RCC 7860 (cell line): Measurements from ENCODE around the gene EEFSEC.

Experiments
- DNase-seq: peaks from one replicate; pipeline ENCODE4 v3.0.0-alpha.2; 2015; ENCODE audit warnings: low spot score
- FAIRE-seq: peaks from 2 replicates; lab custom pipeline; 2012; peaks lifted over from hg19 to GRCh38; lab: Jason Lieb, UNC

EEFSEC gene

DNA sequence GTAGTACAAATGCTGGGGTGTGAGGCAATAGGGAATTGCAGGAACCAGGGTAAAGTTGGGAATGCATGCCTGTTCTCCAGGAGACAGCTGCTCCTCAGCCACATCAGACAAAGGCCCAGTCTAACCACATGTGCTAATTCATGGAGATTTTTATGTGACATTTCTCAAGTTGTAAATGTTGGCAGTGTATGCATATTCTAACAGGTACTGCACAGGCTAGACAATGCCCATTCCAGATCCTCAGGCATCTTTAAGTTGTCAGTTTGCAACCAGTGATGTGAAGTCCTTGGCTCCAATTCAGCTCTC is 84.9 kb downstream of the EEFSEC start:
- DNase-seq (no peak), FAIRE-seq (no peak)

DNA sequence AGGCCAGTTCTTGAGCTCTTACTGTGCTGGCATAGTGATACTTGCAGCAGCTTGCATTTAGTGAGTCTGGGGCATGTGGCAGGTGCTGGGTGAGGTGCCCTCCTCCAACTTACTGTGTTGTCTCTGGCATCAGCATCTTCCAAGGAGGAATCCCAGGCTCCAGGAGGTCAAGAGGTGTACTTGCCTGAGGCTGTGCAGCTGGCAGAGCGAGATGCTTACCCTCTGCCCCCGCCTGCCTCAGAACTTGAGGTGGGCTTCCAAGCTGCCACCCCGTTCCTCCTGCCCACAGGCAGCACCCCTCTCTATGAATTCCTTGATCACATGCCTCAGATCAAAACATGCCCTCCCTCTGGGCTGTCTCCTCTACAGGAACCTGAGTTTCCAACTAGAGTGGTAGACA is 86.0 kb downstream of the EEFSEC start:
- no peak for DNase-seq
- no peak for FAIRE-seq

DNA sequence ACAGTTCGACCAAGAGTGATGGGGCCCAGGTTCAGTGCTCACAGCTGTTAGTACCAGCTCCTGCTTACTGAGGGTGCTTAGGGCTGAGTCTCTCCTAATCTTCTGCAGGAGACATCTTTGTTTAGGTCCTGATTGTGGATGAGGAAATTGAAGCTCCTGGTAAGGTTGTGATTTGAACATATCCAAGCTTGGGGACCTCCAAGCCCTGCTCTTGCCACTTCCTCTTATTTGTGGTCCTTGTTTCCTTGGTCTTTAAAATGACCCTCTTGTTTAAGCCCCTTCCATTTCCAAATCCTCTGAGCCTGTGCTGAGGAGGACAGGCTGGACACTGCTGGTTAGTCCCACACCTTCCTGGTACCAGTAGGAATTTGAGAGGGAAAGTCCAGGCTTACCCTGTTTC is 87.0 kb downstream of the EEFSEC start:
- FAIRE-seq (no peak), DNase-seq (no peak)

DNA sequence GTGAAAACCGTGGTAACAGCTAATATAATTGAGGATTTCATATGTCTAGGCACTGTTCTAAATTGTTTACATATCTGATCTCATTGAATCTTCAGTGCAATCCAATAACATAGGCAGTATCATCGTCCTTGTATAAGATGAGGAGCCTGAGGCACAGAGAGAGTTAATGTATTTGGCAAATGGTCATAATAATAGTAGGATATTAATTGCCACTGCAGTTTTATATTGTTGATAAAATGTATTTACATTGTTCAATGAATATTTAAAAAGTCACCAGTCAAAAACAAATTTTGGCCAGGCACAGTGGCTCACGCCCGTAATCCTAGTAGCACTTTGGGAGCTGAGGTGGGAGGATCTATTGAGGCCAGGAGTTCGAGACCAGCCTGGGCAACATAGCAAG is 88.5 kb downstream of the EEFSEC start:
- DNase-seq = no peak
- no peak for FAIRE-seq

DNA sequence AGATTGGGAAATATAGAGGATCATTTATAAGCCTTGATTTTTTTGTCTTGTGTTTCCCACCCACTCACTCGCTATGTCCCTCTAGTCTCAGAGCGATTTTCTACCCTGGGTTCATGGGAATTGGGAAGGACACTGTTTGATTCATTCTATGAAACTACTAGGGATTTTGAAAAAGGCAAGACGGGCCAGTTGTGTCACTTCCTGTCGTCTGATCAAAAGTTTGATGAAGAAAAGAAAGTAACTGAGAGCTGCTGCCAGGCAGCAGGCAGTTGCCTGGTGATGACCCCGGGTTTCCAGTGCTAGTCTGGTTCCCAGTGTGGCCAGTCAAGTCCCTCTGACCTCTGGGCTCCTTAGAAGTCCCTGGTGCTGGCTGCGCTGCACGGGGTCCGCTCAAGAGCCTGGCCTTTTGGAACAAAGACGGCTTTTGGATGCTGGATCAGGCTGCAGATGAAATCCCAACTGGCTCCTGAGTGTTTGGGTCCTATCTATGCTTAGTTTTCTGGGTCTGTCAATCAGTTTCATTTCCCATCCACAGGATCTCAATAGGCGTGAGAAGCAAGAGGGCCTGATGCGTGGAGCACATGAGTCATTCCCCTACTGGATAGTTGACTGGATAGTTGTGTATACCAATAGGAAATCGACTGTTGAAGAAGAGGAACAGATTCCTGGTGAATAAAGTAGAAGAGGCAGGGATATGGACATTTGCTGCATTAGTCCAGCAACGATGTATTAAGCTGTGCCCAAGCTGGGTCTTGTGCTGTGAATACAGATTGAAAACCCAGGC is 89.7 kb downstream of the EEFSEC start:
- FAIRE-seq (no peak), DNase-seq (no peak)

DNA sequence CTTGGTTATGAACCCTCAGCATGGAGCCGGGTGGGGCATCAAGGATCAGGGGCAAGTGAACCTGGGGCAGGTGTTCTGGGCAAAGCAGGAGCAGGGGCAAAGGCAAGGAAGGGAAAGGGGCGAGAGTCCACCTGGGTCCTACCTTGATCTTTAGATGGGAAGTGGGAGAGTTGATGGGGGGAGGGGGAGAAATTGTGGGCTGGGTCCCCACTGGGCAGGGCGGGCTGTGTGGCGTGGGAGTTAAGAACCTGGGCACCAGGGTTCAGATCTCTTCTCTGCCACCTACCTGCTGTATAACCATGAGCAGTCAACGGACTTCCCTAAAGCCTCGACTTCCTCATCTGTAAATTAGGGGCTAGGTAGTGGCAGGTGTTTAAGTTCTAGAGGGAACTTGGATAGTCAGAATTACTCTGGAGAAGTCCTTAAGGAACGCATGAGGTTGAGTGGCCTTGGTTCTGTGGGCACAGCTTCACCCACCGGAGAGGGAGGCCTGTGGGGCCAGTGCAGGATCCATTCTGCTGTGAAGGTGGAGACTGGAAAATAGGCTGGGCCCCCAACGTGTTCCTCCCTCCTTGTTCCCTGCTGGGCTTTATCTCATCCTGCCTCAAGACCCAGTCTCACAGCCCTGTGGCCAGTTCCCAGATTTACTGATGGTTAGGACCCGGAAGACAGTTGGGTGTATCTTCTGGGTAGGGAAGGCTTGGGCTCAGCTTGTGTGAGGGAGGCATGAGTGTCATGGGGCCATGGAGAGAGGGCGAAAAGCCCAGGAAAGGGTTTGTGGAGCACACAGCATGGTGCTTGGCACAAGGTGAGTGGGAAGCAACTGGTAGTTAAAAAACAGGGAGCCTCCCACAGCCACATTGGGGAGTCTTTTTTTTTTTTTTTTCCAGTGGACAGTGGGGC is 90.6 kb downstream of the EEFSEC start:
- DNase-seq (no peak), FAIRE-seq (no peak)

DNA sequence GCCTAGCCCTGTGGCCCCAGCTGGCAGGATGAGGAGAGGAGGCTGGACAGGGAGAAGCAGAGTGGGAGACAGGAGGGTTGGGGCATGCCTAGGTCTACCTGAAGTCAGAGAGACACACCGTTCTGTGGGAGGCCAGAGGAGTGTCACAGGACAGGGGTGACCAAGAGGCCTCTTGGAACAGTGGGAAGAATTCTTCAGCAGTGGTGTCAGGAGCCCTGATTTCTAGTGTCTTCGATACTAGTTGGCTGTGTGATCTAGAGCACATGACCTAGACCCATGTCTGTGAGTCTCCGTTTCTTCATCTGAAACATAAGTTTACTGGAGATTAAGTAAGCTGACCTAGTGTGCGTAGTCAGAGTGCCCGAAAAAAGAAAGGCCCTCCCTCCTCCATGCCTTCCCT is 92.2 kb downstream of the EEFSEC start:
- DNase-seq = no peak
- FAIRE-seq = no peak

DNA sequence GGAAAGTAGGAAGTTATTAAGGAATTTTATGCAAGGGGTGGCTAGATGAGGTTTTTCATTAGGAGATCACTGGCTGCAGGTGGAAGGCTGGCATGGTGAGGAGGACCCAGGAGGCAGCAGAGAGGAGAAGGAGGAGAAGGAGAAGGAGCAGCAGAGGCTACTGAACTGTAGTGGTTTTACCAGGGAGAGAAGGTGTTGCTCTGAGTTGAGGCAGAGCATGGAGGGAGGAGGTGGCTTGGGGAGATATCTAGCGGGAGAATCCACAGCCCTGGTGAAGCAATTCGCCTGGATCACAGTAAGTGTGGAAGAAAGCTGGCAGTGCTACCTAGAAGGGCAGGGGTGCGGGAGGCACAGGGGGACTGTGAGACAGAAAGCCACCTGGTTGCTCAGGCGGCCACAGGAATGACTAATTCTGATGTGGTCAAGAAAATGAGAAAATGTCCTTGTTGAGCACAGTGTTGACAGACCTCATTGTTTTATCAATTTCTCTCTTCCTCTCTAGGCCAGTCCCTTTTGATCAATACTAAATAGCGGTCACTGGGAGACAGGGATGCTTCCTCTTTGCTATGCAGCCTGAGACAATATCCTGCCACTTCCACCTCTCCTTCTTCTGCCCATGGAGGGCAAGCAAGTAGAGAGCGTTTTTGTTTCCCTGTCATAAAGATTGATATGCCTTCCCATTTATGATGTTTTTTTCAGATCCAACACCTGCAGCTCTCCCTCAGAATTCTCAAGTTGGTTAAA is 94.6 kb downstream of the EEFSEC start:
- DNase-seq (no peak), FAIRE-seq (no peak)

DNA sequence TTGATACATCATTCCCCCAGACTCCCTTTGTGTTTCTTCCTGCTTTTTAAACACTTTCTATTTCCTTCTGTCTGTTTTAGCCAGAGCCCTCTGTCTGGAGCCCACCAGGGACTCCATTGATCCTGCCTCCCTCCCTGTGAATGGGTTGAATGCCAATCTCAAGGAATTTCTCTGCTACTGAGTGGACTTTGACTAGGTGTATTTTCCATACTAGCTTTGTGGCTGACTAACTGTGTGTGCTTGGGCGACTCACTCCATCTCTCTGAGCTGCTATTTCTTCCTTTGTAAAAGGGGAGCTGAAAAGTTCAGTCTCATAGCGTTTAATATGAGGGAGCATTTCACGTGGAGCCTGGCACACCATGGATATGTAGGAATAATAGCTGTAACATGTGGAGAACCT is 98.8 kb downstream of the EEFSEC start:
- FAIRE-seq = no peak

DNA sequence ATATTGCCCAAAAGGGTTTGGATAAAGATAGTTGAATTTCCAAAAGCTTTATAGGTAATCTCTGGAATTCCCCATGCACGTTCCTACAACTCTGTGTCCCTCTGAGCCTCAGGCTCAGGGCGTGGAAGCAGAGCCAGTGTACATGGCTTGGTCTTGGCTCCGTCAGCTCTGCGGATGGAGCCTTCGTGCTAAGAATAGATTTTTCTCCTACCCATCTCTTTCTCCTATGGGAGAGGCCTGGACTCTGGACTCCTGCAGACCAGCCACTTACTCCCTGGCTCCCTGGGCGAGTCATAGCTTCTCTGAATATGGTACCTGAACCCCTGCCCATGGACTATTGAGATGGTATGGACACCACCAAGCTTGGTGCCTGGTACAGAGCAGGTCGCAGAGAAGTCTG is 99.9 kb downstream of the EEFSEC start:
- DNase-seq = no peak
- no peak for FAIRE-seq

More for the DNA sequence above, 98.8 kb downstream of the EEFSEC start:
- DNase-seq = no peak

DNA sequence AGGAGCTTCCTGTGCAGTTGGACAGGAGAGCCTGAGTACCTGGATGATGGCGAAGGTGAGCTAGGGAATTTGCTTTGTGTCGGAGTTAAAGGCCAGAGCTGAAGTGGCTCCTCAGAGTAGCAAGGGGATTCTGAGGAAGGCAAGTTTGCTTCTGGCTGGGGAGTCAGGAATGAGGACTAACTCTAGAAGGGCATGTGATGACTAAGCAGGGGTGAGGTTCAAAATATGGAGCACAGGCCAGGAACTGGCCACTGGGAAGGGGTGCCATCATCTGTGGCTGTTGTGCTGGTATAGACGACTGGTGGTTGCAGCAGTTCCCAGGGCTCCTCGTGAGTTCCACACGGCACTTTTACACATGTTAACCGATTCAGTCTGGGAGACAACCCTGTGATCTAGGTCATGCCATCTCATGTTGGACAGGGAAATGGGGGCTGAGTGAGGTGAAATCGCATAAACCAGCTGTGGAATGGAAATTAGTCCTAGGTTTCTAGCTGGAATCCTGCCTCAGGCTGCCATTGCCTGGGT is 100.8 kb downstream of the EEFSEC start:
- DNase-seq (no peak), FAIRE-seq (no peak)

DNA sequence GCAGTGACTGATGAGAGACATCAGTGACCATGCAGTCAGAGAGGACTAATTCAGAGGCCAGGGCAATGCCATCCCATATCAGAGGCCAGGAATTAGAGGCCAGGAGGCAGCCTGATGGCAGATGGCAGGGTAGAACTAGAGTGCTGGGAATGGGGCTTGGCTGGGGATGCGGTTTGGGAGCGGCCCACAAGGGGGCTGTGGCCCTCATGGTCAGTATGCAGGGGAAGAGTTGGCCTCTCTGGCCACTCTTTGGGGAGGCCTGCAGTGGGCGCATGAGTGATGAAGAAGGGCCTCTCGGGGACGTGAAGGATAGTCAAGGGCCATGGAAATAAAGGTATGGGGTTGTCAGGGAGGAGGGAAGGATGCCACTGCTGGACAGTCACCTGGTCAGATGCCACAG is 101.7 kb downstream of the EEFSEC start:
- DNase-seq (no peak), FAIRE-seq (no peak)

DNA sequence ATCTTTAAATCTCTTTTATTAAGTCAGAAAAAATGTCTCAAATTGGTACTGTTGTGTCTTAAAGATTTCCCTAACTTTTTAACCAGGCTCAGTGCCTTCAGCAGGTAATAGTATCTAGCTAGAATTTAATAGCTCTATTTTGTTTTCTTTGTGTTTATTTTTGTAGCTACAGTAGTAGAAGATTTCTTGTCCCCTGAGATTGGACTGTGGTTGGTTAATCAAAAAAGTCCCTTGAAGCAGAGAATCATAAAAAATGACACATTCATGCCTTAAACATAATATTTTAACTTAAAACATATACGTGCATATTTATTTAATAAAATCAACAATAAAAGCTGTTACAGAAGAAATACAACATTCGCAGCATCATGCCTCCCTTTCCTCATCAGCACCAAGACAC is 102.8 kb downstream of the EEFSEC start:
- FAIRE-seq (no peak), DNase-seq (no peak)

DNA sequence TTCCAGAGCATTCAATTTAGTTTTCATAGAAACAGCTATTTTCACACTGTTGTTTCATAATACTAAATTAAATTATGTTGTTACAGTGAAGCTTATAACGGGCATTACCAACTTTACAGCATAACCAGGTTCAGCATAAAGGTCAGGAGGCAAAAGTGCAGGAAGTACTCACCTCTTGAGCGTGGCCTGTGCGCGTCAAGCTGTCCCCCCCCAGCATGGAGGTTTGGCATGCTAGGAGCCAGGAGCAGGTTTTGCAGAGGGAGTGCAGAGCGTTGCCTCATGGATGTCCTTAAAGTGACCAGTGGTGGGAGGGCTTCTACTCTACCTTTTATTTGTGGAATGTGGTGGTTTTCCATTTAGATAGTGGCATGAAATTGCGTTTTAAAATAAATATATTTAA is 104.4 kb downstream of the EEFSEC start:
- FAIRE-seq (no peak), DNase-seq (no peak)

DNA sequence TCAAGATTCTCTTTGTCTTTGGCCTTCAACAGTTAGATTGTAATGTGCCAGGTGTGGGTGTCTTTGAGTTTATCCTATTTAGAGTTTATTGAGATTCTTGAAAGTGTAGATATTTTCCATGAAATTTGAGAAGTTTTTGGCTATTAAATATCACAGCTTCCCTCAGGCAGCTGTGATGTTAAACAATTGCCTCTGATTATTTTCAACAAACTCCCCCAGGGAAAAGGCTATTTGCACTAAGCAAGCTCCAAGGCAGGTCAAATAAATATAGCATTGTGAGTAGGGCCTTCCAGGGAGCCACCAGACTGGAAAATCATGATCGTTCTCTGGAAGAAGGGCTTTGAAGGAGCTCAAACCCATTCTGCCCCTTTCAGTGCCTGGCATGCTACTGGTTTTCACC is 107.0 kb downstream of the EEFSEC start:
- no peak for DNase-seq
- no peak for FAIRE-seq

DNA sequence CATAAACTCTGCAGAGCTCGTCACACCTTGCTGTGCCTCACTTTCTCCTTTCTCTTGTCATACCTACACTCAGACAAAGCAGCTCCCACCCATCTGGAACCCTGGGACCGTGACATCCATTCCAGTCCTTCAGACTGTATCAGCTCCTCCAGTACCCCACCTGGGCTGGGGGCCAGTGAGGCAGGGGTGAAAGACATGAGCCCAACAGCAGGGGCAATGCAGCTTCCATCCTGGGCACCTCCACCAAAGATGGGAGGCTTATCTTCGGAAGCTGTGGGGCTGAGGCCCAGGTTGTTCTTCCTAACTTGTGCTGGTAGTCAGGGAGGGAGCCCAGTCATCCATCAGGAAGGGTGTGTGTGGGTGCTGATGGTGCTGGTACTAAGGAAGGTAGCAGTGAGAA is 109.2 kb downstream of the EEFSEC start:
- FAIRE-seq = no peak
- no peak for DNase-seq

DNA sequence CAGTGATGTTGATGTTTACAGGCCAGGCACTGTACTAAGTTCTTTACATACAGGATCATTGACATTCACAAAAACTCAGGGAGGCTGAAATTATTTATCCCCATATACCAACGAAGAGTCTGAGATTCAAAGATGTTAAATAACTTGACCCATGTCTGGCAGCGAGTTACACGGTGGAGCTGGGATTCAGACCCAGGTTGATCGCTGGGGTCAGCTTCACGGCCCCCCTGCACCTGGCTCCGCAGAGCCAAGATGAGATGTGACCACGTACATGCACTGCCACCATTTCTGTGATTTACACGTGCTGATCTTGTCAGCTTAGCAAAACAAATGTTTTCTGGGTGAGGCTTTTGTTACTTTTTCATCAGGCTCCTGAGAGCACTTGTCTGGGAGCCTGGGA is 109.8 kb downstream of the EEFSEC start:
- no peak for DNase-seq
- no peak for FAIRE-seq

DNA sequence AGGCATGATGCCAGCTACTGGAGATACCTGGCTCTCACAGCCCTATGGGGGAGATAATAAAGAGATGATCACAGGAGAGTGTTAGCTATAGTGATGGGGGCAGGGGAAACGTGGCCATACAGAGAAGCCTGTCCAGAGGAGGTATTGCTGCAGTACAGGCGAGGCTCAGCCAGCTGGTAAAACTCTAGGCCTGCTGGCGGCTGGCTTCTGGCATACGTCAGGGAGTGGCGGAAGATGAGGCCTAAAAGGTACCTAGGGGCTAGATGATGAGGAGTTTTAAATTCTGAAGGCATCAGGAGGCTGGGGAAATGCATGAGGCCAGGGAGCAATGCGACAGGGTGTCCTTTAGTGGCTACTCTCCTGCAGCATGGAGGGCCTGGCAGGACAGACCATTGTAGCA is 110.7 kb downstream of the EEFSEC start:
- DNase-seq (no peak), FAIRE-seq (no peak)

DNA sequence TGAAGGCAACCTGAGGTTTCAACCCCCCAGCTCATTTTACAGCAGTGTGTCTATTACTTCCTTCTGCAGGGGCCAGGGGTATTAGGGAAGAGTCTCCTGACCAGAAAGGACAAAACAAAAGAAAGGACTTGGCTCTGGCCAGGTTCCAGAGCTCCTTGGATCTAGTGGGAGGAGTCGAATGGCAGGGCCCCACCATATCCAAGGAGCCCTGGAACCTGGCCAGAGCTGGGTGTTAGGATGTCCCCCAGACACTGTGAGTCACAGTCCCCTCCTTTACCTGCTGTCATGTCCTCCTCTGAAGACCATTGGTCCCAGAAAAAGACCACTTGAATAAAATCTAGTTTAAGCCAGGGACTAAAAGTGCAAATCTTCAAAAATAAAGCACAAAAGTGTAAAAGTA is 113.2 kb downstream of the EEFSEC start:
- no peak for DNase-seq
- FAIRE-seq = no peak

DNA sequence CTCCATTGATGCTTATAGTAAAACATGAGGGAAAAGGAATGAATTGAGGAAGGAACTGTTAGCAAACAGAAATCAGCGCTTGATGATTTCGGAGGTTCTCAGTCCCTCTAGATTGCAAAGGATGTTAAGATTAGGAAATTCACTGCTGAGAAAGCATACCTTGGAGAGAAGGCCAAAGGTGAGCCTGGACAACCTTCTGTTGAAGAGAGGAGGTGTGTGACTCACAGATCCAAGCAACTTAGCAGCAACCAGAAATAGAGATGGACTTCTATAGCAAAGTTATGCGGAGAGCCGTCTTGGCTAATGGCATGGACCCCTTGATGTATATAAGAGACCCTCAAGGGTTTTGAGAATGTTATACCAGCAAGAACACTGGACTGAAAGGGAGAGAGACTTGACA is 114.3 kb downstream of the EEFSEC start:
- DNase-seq = no peak
- FAIRE-seq = no peak

DNA sequence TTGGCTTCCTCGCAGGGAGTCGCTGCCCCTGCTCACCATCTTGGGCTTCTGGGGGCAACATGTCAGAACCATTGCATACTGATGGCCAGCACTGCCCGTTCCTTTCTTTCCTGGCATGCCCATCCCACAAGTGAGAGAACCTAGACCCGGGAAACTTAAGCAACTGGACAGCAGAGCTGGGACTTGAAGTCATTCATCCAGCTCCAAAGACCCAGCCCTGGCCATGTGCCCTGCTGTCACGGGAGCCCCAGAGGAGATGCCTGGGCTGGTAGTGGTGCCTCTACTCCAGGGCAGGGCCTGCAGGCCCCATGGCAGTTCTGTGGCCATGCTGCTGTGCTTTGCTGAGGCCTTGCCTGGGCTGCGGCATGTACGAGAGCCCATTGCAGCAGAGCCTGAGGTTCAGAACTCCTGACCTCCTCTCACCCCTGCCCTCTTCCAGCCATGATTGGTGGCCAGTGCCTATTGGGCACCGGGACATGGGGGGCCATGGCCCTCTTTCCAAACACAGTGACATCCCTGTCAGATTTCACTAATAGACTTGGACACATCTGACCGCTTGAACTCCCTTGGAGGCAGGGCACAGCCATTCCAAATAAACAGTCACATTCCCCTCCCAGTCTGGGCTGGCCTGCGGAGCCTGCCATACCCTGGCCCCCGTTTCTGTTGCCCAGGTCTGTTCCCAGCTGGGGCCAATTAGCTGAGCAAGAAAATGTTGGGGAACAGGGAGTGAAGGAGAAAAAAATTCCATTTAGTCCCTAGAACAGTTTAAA is 115.9 kb downstream of the EEFSEC start:
- FAIRE-seq (no peak), DNase-seq (no peak)
